ENCODE measurements around the gene CELF4. TPM values are rescaled to one million over a fixed set of nuclear protein-coding genes. Genes with fewer than 3 reads are reported as not detected.
A peak's percentile ranks its signal among the peaks of the same experiment; 100 is the strongest.

Gene CELF4
- total RNA-seq, 2 donors from 2014 or later, result 3.3 to 4.7 TPM

DNA sequence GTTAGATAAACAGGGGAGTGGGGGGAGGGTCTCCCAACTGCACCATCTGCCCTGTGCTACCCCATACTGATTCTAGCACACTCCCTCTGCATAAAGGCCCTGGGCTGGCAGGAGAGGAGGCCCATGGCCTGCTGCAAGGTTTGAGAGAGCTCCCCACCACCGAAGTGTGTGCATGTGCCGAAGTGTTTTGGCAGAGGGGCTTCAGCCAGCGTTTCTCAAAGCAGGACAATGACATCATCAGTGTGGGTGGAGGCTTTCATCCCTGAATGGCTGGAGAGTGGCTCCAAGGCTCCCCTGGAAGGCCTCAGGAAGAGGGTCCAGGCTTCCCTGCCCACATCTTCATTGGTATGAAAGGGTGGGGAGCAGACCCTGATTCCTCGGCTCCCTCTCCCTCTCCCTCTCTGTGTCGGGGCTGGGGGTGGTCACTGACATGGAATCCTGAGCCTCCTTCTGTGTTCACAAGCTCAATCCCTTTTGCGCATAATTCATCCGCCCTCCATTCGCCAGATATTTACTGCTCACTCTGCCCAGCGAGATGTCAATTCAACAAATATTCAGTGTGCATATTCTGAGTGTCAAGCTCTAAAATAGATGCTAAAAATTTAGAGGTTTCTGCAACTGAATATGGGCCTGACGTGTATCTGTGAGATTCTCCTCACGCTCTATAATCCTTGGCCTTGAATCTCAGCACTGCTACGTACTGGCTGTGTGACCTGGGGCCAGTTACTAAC lies 122.1 kb downstream of the CELF4 start:
- WGBS, 2 donors, result 56 to 70% methylated on average over 10 to 12 of the region's 12 CpGs
- intact Hi-C loops (cut with DNase I), result no loop called here
- Histone ChIP-seq H3K27me3 (no peaks in the 10 kb centered on the region), H3K9me3 (no peaks in the 10 kb centered on the region), H3K4me3 (no peak overlapping the region), H3K27ac (no peak overlapping the region), H3K36me3 (replicated peaks in 1 of 2; ENCODE audit: insufficient read depth in 1 of 2, low read depth in 2 of 2) (no peaks in the 10 kb centered on the region), H3K4me1 (no peaks in the 10 kb centered on the region)
- no peak for DNase-seq
- no peak for ATAC-seq
- TF ChIP-seq POLR2A (IDR thresholded peaks at IDR 0.05), result no peak
- TF ChIP-seq, protein P1, sequence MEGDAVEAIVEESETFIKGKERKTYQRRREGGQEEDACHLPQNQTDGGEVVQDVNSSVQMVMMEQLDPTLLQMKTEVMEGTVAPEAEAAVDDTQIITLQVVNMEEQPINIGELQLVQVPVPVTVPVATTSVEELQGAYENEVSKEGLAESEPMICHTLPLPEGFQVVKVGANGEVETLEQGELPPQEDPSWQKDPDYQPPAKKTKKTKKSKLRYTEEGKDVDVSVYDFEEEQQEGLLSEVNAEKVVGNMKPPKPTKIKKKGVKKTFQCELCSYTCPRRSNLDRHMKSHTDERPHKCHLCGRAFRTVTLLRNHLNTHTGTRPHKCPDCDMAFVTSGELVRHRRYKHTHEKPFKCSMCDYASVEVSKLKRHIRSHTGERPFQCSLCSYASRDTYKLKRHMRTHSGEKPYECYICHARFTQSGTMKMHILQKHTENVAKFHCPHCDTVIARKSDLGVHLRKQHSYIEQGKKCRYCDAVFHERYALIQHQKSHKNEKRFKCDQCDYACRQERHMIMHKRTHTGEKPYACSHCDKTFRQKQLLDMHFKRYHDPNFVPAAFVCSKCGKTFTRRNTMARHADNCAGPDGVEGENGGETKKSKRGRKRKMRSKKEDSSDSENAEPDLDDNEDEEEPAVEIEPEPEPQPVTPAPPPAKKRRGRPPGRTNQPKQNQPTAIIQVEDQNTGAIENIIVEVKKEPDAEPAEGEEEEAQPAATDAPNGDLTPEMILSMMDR (IDR thresholded peaks at IDR 0.05), result no peak

GRCh38 chr18:37442477-37442876 lies 123.1 kb downstream of the CELF4 start:
- H3K27ac ChIP-seq, result no peak overlapping the region

DNA sequence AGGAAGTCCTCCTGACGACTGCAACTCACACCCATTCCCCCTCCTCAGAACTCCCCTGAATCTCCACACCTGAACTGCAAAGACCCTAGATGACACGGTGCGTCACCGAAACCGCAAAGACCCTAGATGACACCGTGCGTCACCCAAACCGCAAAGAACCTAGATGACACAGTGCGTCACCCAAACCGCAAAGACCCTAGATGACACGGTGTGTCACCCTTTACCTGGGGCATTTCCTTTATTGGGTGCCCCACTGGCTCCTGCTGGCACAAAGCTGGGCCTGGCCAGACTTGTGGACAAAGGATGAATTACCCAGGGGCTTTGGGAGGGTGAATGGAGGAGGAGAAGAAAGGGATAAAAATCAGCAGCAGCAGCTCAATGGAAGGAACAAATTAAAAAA lies 123.8 kb downstream of the CELF4 start:
- no peak for DNase-seq
- no peak overlapping the region for H3K4me3 ChIP-seq
- no peak for ATAC-seq
- H3K36me3 ChIP-seq (replicated peaks in 1 of 2; ENCODE audit: insufficient read depth in 1 of 2, low read depth in 2 of 2), result no peaks in the 10 kb centered on the region
- 68 to 69% methylated on average over 11 of the region's 11 CpGs for WGBS, 2 donors
- no peaks in the 10 kb centered on the region for H3K27me3 ChIP-seq
- no peak overlapping the region for H3K27ac ChIP-seq
- H3K9me3 ChIP-seq, result no peaks in the 10 kb centered on the region
- no peaks in the 10 kb centered on the region for H3K4me1 ChIP-seq
- intact Hi-C loops (cut with DNase I), result no loop called here
- TF ChIP-seq, protein P1 (IDR thresholded peaks at IDR 0.05), result no peak
- TF ChIP-seq POLR2A (IDR thresholded peaks at IDR 0.05), result no peak

More at GRCh38 chr18:37442477-37442876, 123.1 kb downstream of the CELF4 start:
- ATAC-seq (no peak), DNase-seq (peak in 2 of 4 donors; percentile 14 to 18)
- intact Hi-C loops (cut with DNase I), result no loop called here
- Histone ChIP-seq H3K36me3 (replicated peaks in 1 of 2; ENCODE audit: insufficient read depth in 1 of 2, low read depth in 2 of 2) (no peaks in the 10 kb centered on the region), H3K27me3 (no peaks in the 10 kb centered on the region), H3K4me3 (no peak overlapping the region), H3K9me3 (no peaks in the 10 kb centered on the region), H3K4me1 (no peaks in the 10 kb centered on the region)
- TF ChIP-seq, protein P1 (IDR thresholded peaks at IDR 0.05), result no peak
- TF ChIP-seq POLR2A (IDR thresholded peaks at IDR 0.05), result no peak
- WGBS, 2 donors, result 50 to 61% methylated on average over 11 of the region's 11 CpGs

- no peaks in the 10 kb centered on the region for H3K27me3 ChIP-seq
Observed at GRCh38 chr18:37440206-37440605, 125.4 kb downstream of the CELF4 start.

More at GRCh38 chr18:37440206-37440605, 125.4 kb downstream of the CELF4 start:
- Histone ChIP-seq H3K27ac (no peak overlapping the region), H3K36me3 (replicated peaks in 1 of 2; ENCODE audit: insufficient read depth in 1 of 2, low read depth in 2 of 2) (no peaks in the 10 kb centered on the region), H3K4me1 (no peaks in the 10 kb centered on the region), H3K9me3 (no peaks in the 10 kb centered on the region), H3K4me3 (no peak overlapping the region)
- TF ChIP-seq, protein P1 (IDR thresholded peaks at IDR 0.05), result no peak
- no peak for TF ChIP-seq POLR2A (IDR thresholded peaks at IDR 0.05)
- ATAC-seq (no peak), DNase-seq (no peak)
- 40 to 60% methylated on average over 1 to 6 of the region's 6 CpGs for WGBS, 2 donors
- intact Hi-C loops (cut with DNase I), result no loop called here

Data from body of pancreas (tissue), 4 donors.